Measurements from ENCODE around the gene TASOR2. TPM values are rescaled to one million over a fixed set of nuclear protein-coding genes. Genes with fewer than 3 reads are reported as not detected.

Gene TASOR2
- total and polyA plus RNA-seq, 9 of the 15 experiments (the other 6 are each of a cell fraction or from before 2014, with no cell fraction given) = 12.7 to 75.3 (median 52.3) TPM

- no peak for ATAC-seq
- in situ Hi-C loops (cut with MboI) = no loop called here
- no peaks in the 10 kb centered on the region for H4K20me1 ChIP-seq (replicated peaks; ENCODE audit: control insufficient read depth, insufficient read depth, low read length)
- H3K4me3 ChIP-seq = no peak overlapping the region
- intact Hi-C loops (cut with micrococcal nuclease) = no loop called here
- H3K36me3 ChIP-seq (ENCODE audit: control insufficient read depth, insufficient read depth, low read length) = peaks cover 31% of the 10 kb centered on the region; the same call in 2 of the 3 replicates
- no peaks in the 10 kb centered on the region for H3K27me3 ChIP-seq (ENCODE audit: control insufficient read depth in 2 of 2, insufficient read depth in 2 of 2, low read length in 2 of 2)
- H3K4me1 ChIP-seq (replicated peaks in 1 of 2; ENCODE audit: control insufficient read depth in 2 of 2, insufficient read depth in 2 of 2, low read length in 2 of 2) = peaks cover 0 to 5% of the 10 kb centered on the region in 2 experiments; a peak in 1 of 5 replicates
- POLR2A ChIA-PET = no interaction called here
- WGBS (ENCODE audit: insufficient coverage, low coverage, missing lambda C conversion rate) = 70% methylated on average over 8 of the region's 8 CpGs
- H3K4me2 ChIP-seq (ENCODE audit: insufficient read depth, low read length) = no peak overlapping the region
- no peak overlapping the region for H3K9ac ChIP-seq (ENCODE audit: insufficient read depth in 1 of 2, low read depth in 2 of 2, low read length in 2 of 2)
- no peaks in the 10 kb centered on the region for H3K9me1 ChIP-seq (ENCODE audit: control insufficient read depth, insufficient read depth, low read length)
- H3K79me2 ChIP-seq (ENCODE audit: control insufficient read depth, insufficient read depth, low read length) = no peaks in the 10 kb centered on the region
- no TSS peak for BruUV-seq (replicated peaks)
- FAIRE-seq = no peak
- no peaks in the 10 kb centered on the region for H3K9me3 ChIP-seq (replicated peaks; ENCODE audit: control insufficient read depth, insufficient read depth, low read depth, low read length)
- no peak for DNase-seq (ENCODE audit: extremely low read depth in 1 of 4, low spot score in 3 of 4)
- no peak overlapping the region for H2AFZ ChIP-seq (ENCODE audit: low read depth, low read length)
- H3K27ac ChIP-seq (ENCODE audit: extremely low read depth, low read depth, low read length) = no peak overlapping the region
- TF ChIP-seq ARID1B (IDR thresholded peaks at IDR 0.05) = no peak
- no peak for TF ChIP-seq CREB3L1 (IDR thresholded peaks at IDR 0.05; ENCODE audit: borderline replicate concordance, low read depth)
- TF ChIP-seq POLR3G (IDR thresholded peaks at IDR 0.05; ENCODE audit: extremely low read depth, insufficient read length, insufficient replicate concordance) = no peak
- TF ChIP-seq RFX7 (CRISPR knock-in tag; IDR thresholded peaks at IDR 0.05) = no peak
- no peak for TF ChIP-seq ZNF696 (CRISPR knock-in tag; conservative IDR thresholded peaks at IDR 0.05)
- no peak for TF ChIP-seq ILK (tag; IDR thresholded peaks at IDR 0.05; ENCODE audit: borderline replicate concordance, low read depth)
- TF ChIP-seq BRF2 (IDR thresholded peaks at IDR 0.05; ENCODE audit: borderline replicate concordance, insufficient read depth, insufficient read length) = no peak
- no peak for TF ChIP-seq RBM22 (IDR thresholded peaks at IDR 0.05; ENCODE audit: low read depth, low read length, poor library complexity, severe bottlenecking)
- TF ChIP-seq RAD51 (IDR thresholded peaks at IDR 0.05; ENCODE audit: borderline replicate concordance, low read depth) = no peak
- no peak for TF ChIP-seq MTA3 (IDR thresholded peaks at IDR 0.05; ENCODE audit: borderline replicate concordance)
- no peak for TF ChIP-seq TCF7L2 (IDR thresholded peaks at IDR 0.05; ENCODE audit: low read depth, low read length)
- TF ChIP-seq HES1 (IDR thresholded peaks at IDR 0.05; ENCODE audit: low read depth) = no peak
- no peak for TF ChIP-seq STAT5B (CRISPR knock-in tag; IDR thresholded peaks at IDR 0.05)
- no peak for TF ChIP-seq ZNF175 (CRISPR knock-in tag; IDR thresholded peaks at IDR 0.05; ENCODE audit: low read depth)
- TF ChIP-seq ZNF511 (CRISPR knock-in tag; IDR thresholded peaks at IDR 0.05) = no peak
- no peak for TF ChIP-seq E2F3 (CRISPR knock-in tag; IDR thresholded peaks at IDR 0.05)
- no peak for TF ChIP-seq ZNF316 (IDR thresholded peaks at IDR 0.05)
- TF ChIP-seq GTF2A2 (tag; IDR thresholded peaks at IDR 0.05) = no peak
- CTCF ChIA-PET (ENCODE audit: low intra/inter-chr PET ratio) = no interaction called here
These were observed 41.1 kb upstream of the TASOR2 start for GRCh38 chr10:5643346-5644067.

Data from K562 (cell line).